Nephron (organoid): ENCODE results near the gene AGFG2.

Experiments
- H3K27ac Mint-ChIP-seq, 3 experiments: 2 replicates each; pipeline ENCODE4 v1.8.0; 2020; ENCODE audit warnings: mixed read lengths in 3 of 3, mild to moderate bottlenecking in 2 of 3, moderate library complexity in 1 of 3
- H3K27me3 Mint-ChIP-seq: 2 replicates; pipeline ENCODE4 v1.8.0; 2021; ENCODE audit warnings: low read depth, mild to moderate bottlenecking, moderate library complexity, mixed read lengths
- H3K36me3 Mint-ChIP-seq: 2 replicates; pipeline ENCODE4 v1.8.0; 2020; ENCODE audit warnings: low read depth, mixed read lengths
- H3K4me1 Mint-ChIP-seq: 2 replicates; pipeline ENCODE4 v1.8.0; 2020; ENCODE audit warnings: mixed read lengths
- H3K4me3 Mint-ChIP-seq, 3 experiments: 2 replicates each; pipeline ENCODE4 v1.8.0; 2020; ENCODE audit warnings: mild to moderate bottlenecking in 3 of 3, mixed read lengths in 3 of 3, moderate library complexity in 2 of 3
- H3K9me3 Mint-ChIP-seq: 2 replicates; pipeline ENCODE4 v1.8.0; 2020; ENCODE audit warnings: mixed read lengths
- CTCF ChIP-seq, 3 experiments: fragments of 200-600 bp; sonication (generic); IDR thresholded peaks; one replicate each; pipeline ENCODE4 v1.5.0; 2021; ENCODE audit warnings: antibody characterized with exemption in 3 of 3; ENCODE audit not compliant: unreplicated experiment in 3 of 3

Gene AGFG2

GRCh38 chr7:100602889-100603725 is 64.1 kb downstream of the AGFG2 start:
- TF ChIP-seq CTCF (IDR thresholded peaks at IDR 0.05; ENCODE audit: unreplicated experiment in 3 of 3) = no peak
- Mint-ChIP-seq H3K27ac (peak overlapping the region; percentile 89 to 99 (median 95)), H3K27me3 (no peaks in the 10 kb centered on the region), H3K9me3 (no peaks in the 10 kb centered on the region), H3K36me3 (peaks cover 17% of the 10 kb centered on the region), H3K4me1 (peaks cover 9% of the 10 kb centered on the region), H3K4me3 (peak overlapping the region; percentile 86 to 92 (median 91))

- Mint-ChIP-seq H3K4me3 (peak overlapping the region; percentile 86 to 92 (median 91)), H3K36me3 (peaks cover 17% of the 10 kb centered on the region), H3K27me3 (no peaks in the 10 kb centered on the region), H3K4me1 (peaks cover 4% of the 10 kb centered on the region), H3K27ac (peak overlapping the region; percentile 89 to 99 (median 95)), H3K9me3 (no peaks in the 10 kb centered on the region)
- no peak for TF ChIP-seq CTCF (IDR thresholded peaks at IDR 0.05; ENCODE audit: unreplicated experiment in 3 of 3)
These were observed 64.7 kb downstream of the AGFG2 start for GRCh38 chr7:100603726-100604027.

- peak overlapping the region; percentile 89 to 99 (median 95) for H3K27ac Mint-ChIP-seq
- H3K9me3 Mint-ChIP-seq = no peaks in the 10 kb centered on the region
- H3K36me3 Mint-ChIP-seq = peaks cover 17% of the 10 kb centered on the region
- H3K4me1 Mint-ChIP-seq = peaks cover 4% of the 10 kb centered on the region
- no peaks in the 10 kb centered on the region for H3K27me3 Mint-ChIP-seq
- H3K4me3 Mint-ChIP-seq = peak overlapping the region; percentile 86 to 92 (median 91)
- peak; percentile 28 to 49 (median 30) for TF ChIP-seq CTCF (IDR thresholded peaks at IDR 0.05; ENCODE audit: unreplicated experiment in 3 of 3)
These were observed 65.3 kb downstream of the AGFG2 start for GRCh38 chr7:100604028-100604975.

- no peaks in the 10 kb centered on the region for H3K9me3 Mint-ChIP-seq
- H3K27ac Mint-ChIP-seq = peak overlapping the region in 2 of 3 experiments; percentile 31 to 68
- H3K27me3 Mint-ChIP-seq = no peaks in the 10 kb centered on the region
- H3K4me3 Mint-ChIP-seq = peak overlapping the region; percentile 81 to 83 (median 82)
- peaks cover 20% of the 10 kb centered on the region for H3K36me3 Mint-ChIP-seq
- peaks cover 4% of the 10 kb centered on the region for H3K4me1 Mint-ChIP-seq
- no peak for TF ChIP-seq CTCF (IDR thresholded peaks at IDR 0.05; ENCODE audit: unreplicated experiment in 3 of 3)
These were observed 66.2 kb downstream of the AGFG2 start for GRCh38 chr7:100604976-100605911.

- peak overlapping the region; percentile 19 to 56 (median 56) for H3K4me3 Mint-ChIP-seq
- no peaks in the 10 kb centered on the region for H3K27me3 Mint-ChIP-seq
- no peaks in the 10 kb centered on the region for H3K9me3 Mint-ChIP-seq
- H3K4me1 Mint-ChIP-seq = peaks cover 4% of the 10 kb centered on the region
- peaks cover 20% of the 10 kb centered on the region for H3K36me3 Mint-ChIP-seq
- TF ChIP-seq CTCF (IDR thresholded peaks at IDR 0.05; ENCODE audit: unreplicated experiment in 3 of 3) = no peak
- H3K27ac Mint-ChIP-seq = no peak overlapping the region
These were observed 67.3 kb downstream of the AGFG2 start for GRCh38 chr7:100606313-100606712.
